ENCODE data around the gene TSNAXIP1. TPM values are rescaled to one million over a fixed set of nuclear protein-coding genes. Genes with fewer than 3 reads are reported as not detected.

Gene TSNAXIP1
- total and polyA plus RNA-seq, 2 experiments from 2014 or later, result 0.97 to 2.4 TPM

GRCh38 chr16:67760206-67760955 is 46.3 kb upstream of the TSNAXIP1 start:
- no peaks in the 10 kb centered on the region for H3F3A ChIP-seq (replicated peaks; ENCODE audit: low read depth)
- Mint-ChIP-seq H3K9me3 (no peaks in the 10 kb centered on the region), H3K27me3 (ENCODE audit: insufficient read depth, low read depth, poor library complexity) (peaks cover 2% of the 10 kb centered on the region), H3K36me3 (ENCODE audit: low read depth) (no peaks in the 10 kb centered on the region), H3K4me1 (no peaks in the 10 kb centered on the region), H3K27ac (no peak overlapping the region), H3K4me3 (no peak overlapping the region)
- no peaks in the 10 kb centered on the region for H3K36me3 ChIP-seq (ENCODE audit: insufficient read depth)
- DNase-seq (ENCODE audit: low spot score) (no peak), ATAC-seq (no peak)
- TF ChIP-seq ZNF114 (CRISPR knock-in tag; IDR thresholded peaks at IDR 0.05) (no peak), POLR2AphosphoS5 (IDR thresholded peaks at IDR 0.05; ENCODE audit: low read depth) (no peak), CREB1 (CRISPR knock-in tag; IDR thresholded peaks at IDR 0.05; ENCODE audit: low read depth) (no peak), JUNB (IDR thresholded peaks at IDR 0.05; ENCODE audit: unreplicated experiment) (no peak), ZNF331 (CRISPR knock-in tag; IDR thresholded peaks at IDR 0.05; ENCODE audit: low read depth) (no peak), EZH2 (IDR thresholded peaks at IDR 0.05; ENCODE audit: low read depth, unreplicated experiment) (no peak), ETS1 (IDR thresholded peaks at IDR 0.05) (no peak), EZH2phosphoT487 (IDR thresholded peaks at IDR 0.05; ENCODE audit: unreplicated experiment) (no peak), STAT1 (IDR thresholded peaks at IDR 0.05; ENCODE audit: unreplicated experiment) (no peak), CTCF (conservative IDR thresholded peaks at IDR 0.05; ENCODE audit: low read depth in 2 of 2) (no peak)
- H3K4me2 ChIP-seq, result no peak overlapping the region
- H4K20me1 ChIP-seq (replicated peaks; ENCODE audit: insufficient read depth), result peaks cover 5% of the 10 kb centered on the region; the same call in 1 of the 2 replicates
- H2AFZ ChIP-seq, result no peak overlapping the region
- no peak overlapping the region for H3K4me3 ChIP-seq
- no peaks in the 10 kb centered on the region for H3K79me2 ChIP-seq (replicated peaks; ENCODE audit: insufficient read depth)
- H3K9me2 ChIP-seq (ENCODE audit: insufficient read depth), result no peaks in the 10 kb centered on the region
- no peaks in the 10 kb centered on the region for H3K4me1 ChIP-seq (ENCODE audit: insufficient read depth)
- H3K27me3 ChIP-seq (ENCODE audit: insufficient read depth), result no peaks in the 10 kb centered on the region
- H3K27ac ChIP-seq (ENCODE audit: low read depth), result no peak overlapping the region

GRCh38 chr16:67760956-67761230 is 45.8 kb upstream of the TSNAXIP1 start:
- Mint-ChIP-seq H3K36me3 (ENCODE audit: low read depth) (no peaks in the 10 kb centered on the region), H3K27me3 (ENCODE audit: insufficient read depth, low read depth, poor library complexity) (no peaks in the 10 kb centered on the region), H3K4me3 (no peak overlapping the region), H3K27ac (no peak overlapping the region), H3K4me1 (no peaks in the 10 kb centered on the region), H3K9me3 (no peaks in the 10 kb centered on the region)
- H3K36me3 ChIP-seq (ENCODE audit: insufficient read depth), result no peaks in the 10 kb centered on the region
- H4K20me1 ChIP-seq (replicated peaks; ENCODE audit: insufficient read depth), result peaks cover 5% of the 10 kb centered on the region; the same call in 1 of the 2 replicates
- H3K4me2 ChIP-seq, result no peak overlapping the region
- no peak overlapping the region for H2AFZ ChIP-seq
- no peaks in the 10 kb centered on the region for H3K4me1 ChIP-seq (ENCODE audit: insufficient read depth)
- no peak overlapping the region for H3K27ac ChIP-seq (ENCODE audit: low read depth)
- TF ChIP-seq ETS1 (IDR thresholded peaks at IDR 0.05), result no peak
- ATAC-seq (no peak), DNase-seq (ENCODE audit: low spot score) (no peak)
- H3F3A ChIP-seq (replicated peaks; ENCODE audit: low read depth), result no peaks in the 10 kb centered on the region
- H3K27me3 ChIP-seq (ENCODE audit: insufficient read depth), result no peaks in the 10 kb centered on the region
- H3K9me2 ChIP-seq (ENCODE audit: insufficient read depth), result no peaks in the 10 kb centered on the region
- no peak overlapping the region for H3K4me3 ChIP-seq
- no peaks in the 10 kb centered on the region for H3K79me2 ChIP-seq (replicated peaks; ENCODE audit: insufficient read depth)

Data from GM23338 (cell line).